Globus pallidus (tissue), 1 donor: Measurements from ENCODE around the gene WDR75.
A peak's percentile ranks its signal among the peaks of the same experiment; 100 is the strongest.

ENCODE experiments used
- DNase-seq: peaks from one replicate; pipeline ENCODE4 v3.0.0-alpha.2; 2015; ENCODE audit warnings: low spot score

The WDR75 gene

GRCh38 chr2:189500456-189501160 lies 59.3 kb downstream of the WDR75 start:
- DNase-seq = no peak

DNA sequence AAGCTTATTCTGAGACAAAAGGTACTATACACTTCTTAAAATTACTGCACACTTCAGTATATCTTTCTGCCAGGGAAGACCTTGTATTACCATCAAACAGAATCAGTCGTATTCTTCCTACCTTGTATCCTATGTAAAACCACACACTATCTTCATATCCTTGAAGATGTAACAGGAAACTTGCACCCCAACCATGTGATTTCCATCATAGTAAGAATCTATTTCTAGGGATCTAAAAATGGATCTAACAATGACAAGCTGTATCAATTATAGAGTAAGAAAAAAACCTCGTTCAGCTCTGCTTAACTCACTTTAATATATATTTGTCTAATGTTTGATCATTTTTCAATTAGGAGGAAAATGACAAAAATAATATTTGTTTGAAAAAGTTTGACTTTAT lies 60.2 kb downstream of the WDR75 start:
- no peak for DNase-seq

GRCh38 chr2:189502714-189503113 lies 61.4 kb downstream of the WDR75 start:
- no peak for DNase-seq

DNA sequence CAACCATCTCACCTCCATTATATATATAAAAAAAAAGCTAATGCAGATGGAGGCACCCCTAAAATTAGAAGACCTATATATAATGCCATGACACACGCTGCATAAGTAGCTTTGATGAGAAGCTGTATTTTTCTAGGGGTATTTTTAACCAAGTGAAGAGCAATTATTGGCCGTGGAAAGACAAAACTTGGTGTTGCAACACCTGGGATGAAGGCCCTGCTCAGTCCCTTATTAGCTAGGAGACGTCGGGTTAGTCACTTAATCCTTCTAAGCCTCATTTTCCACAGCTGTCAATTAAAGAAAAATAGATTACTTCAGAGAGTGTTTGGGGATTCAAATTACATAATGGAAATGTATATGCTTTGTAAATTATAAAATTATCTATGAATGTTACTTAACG lies 63.0 kb downstream of the WDR75 start:
- DNase-seq = no peak

- no peak for DNase-seq
Observed at GRCh38 chr2:189505492-189505891, 64.2 kb downstream of the WDR75 start.

GRCh38 chr2:189506514-189506976 lies 65.3 kb downstream of the WDR75 start:
- no peak for DNase-seq

DNA sequence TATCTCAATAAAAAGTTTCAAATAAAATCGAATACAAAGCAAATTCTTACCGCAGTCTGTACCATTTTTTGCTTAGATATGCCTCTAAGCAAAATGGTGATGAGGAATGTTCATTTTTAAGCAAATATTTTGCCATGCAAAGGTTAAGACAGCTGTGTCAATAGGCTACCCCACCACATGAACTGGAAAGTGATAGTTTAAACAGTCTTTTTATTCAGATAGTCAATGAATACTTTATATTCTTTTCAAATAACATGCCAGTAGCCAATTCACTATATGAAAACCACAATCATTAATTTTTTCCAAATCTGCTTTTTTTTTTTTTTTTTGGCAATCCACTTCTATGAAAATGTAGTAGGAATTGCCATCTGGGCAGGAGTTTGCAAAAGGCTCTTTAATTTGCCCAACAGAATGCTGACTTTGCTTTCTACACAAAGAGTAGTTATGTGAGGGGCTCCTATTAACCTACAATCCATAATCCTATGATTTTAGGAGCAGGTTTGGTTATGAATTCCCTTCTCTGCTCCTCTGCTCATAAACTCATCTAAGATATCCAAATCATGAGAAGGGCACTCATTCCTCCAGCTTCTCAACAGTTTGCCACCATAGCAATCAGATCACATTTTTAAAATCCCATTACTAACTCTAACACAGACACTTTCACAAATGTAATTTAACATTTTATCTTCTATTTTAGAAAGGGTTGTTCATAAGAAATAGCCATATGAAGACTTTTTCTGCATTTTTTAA lies 70.1 kb downstream of the WDR75 start:
- DNase-seq = no peak

DNA sequence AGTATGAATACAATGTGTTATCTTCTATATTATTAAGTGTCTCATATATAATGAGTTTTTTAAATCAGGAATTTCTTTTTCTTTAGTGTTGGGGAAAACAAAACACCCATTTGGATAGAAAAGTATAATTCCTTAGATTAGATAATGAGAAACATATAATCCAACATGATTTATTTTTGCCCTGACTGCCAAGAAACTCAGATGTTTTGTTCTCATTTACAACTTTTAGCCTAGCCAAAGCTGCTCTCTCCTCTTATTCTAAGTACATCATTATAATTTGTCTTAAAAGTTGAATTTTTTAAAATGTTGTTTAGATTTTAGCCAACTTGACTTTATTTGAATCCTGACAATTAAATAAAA lies 70.7 kb downstream of the WDR75 start:
- no peak for DNase-seq

GRCh38 chr2:189512879-189513278 lies 71.6 kb downstream of the WDR75 start:
- no peak for DNase-seq

DNA sequence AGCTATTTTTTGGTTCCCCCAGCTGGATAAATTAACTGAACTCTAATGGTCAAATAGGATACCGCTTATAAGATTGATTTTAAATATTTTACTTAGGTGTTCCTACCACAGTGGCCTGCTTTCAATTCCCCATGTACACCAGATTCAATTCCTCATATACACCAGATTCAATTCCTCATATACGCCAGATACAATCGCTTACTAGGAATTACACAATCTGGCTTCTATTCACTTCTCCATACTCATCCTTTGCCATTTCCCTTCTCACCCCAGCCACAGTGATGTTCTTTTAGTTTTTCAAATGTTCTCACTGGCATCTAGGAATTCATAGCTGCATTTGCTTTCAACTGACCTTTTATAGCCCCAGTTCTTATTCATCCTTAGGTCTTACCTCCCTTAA lies 72.8 kb downstream of the WDR75 start:
- peak; percentile 55 for DNase-seq

- DNase-seq = no peak
Observed at GRCh38 chr2:189515264-189515663, 74.0 kb downstream of the WDR75 start.

DNA sequence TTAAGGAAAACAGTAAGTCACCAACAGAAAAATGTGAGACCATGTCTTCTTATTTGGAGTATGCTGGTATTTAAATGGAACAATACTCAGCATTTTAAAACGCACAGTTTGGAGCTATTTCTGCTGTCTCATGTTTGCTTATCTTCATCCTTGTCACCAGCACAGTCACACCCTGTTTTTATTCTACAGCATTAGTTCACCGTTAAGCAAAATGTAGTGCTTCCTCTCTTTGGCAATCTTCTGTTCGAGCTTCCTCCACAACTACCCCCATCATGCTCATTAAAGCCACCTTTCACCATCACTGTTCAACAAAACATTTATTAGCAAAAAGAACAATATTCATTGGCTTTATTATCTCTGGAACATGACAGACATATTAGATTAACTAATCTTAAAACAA lies 75.3 kb downstream of the WDR75 start:
- no peak for DNase-seq

DNA sequence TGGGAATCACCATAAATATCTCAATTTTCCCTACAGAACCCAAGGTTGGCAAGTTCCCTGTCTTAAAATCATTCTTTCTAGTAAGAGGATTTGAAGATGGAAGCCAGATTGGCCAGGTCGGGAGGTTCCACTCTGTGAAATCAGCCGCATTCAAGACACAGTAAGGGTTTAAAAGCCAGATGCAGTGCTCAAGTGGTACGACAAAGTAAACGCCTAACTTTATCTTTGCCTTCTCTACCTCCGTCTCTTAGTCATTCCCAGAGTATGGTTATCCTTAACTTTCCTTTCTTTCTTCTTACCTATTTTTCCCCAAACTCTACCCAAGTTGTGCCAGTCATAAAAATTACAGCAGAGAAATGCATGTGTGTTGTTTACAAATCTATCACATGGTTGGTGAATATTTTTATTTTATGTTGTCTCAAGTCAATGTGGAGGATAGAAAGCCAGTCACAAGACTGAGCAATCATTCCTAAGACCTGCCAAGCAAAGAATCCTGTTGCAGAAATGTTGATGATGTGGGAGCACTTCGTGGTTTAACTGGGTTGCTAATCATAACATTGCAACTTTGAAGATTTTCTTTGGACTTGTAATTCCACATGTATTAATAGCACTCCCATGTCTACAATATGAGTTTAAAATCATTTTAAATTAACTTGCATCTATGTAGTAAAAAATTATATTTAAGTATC lies 76.7 kb downstream of the WDR75 start:
- no peak for DNase-seq

- DNase-seq = no peak
Observed at GRCh38 chr2:189519631-189520387, 78.5 kb downstream of the WDR75 start.

GRCh38 chr2:189521699-189522434 lies 80.6 kb downstream of the WDR75 start:
- no peak for DNase-seq

GRCh38 chr2:189522435-189523151 lies 81.3 kb downstream of the WDR75 start:
- no peak for DNase-seq

DNA sequence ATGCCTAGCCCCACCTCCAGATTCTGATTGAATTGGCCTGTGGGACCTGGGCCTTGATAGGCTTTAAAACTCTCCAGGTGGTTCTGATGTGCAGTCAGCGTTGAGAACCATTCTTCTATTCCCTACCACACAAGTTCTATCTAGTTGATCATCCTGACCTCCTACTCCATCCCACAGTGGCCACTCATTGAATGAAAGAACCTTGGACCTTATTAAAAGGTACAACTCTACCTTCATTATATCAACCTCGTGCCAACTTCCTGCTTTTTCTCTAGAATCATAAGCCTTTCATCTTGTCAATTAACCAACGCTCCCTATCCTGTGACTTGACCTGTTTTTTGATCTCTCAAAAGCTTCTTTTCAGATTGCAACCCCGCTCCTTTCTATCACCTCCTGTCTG lies 83.5 kb downstream of the WDR75 start:
- no peak for DNase-seq
